Endothelial cell of umbilical vein (primary cell): Measurements from ENCODE around the gene LMO4. TPM values are rescaled to one million over a fixed set of nuclear protein-coding genes. Genes with fewer than 3 reads are reported as not detected.

Experiments
- BruUV-seq: library from RNA; stranded (reverse); fragments of 400-500 nt; replicated peaks from 2 replicates; lab custom pipeline; 2021; lab: Mats Ljungman, UMichigan
- CTCF ChIA-PET: fragments of 300-600, 350-600 bp; sonication (Branson Sonifier 250); formaldehyde crosslinking; loops from one replicate; lab custom pipeline; 2021; ENCODE audit warnings: antibody characterized with exemption, inconsistent platforms; lab: Charles Lee
- POLR2A ChIA-PET: fragments of 300-600, 350-600 bp; sonication (Branson Sonifier 250); formaldehyde crosslinking; loops from one replicate; lab custom pipeline; 2021; ENCODE audit warnings: antibody characterized with exemption, inconsistent platforms; lab: Charles Lee
- DNase-seq: peaks from one replicate; pipeline ENCODE4 v3.0.0-alpha.2; 2011; ENCODE audit warnings: low read depth, low spot score
- FAIRE-seq: peaks from 2 replicates; lab custom pipeline; 2011; peaks lifted over from hg19 to GRCh38; lab: Jason Lieb, UNC
- H2AFZ ChIP-seq: 2 replicates; pipeline ENCODE4 v1.6.0; 2012; ENCODE audit warnings: low read depth, low read length, control low read depth, inconsistent platforms
- H3K27ac ChIP-seq: 2 replicates; pipeline ENCODE4 v1.5.1; 2011; ENCODE audit warnings: low read depth, mild to moderate bottlenecking, control low read depth, low read length, moderate library complexity; ENCODE audit not compliant: insufficient read depth
- H3K27me3 ChIP-seq, 2 experiments: 2 replicates each; pipeline versions ENCODE4 v1.6.0 to v1.6.1; 2011; ENCODE audit warnings: low read length in 2 of 2, mixed read lengths in 1 of 2; ENCODE audit not compliant: control insufficient read depth in 2 of 2, insufficient read depth in 2 of 2
- H3K36me3 ChIP-seq, 2 experiments: 2 replicates in 1 of 2; 3 replicates in 1 of 2; pipeline ENCODE4 v1.5.1; 2011; ENCODE audit warnings: low read length in 2 of 2, mild to moderate bottlenecking in 1 of 2, moderate library complexity in 1 of 2; ENCODE audit not compliant: control insufficient read depth in 2 of 2, insufficient read depth in 2 of 2; ENCODE audit errors: extremely low read depth in 1 of 2
- H3K4me1 ChIP-seq: 3 replicates; pipeline ENCODE4 v1.5.1; 2011; ENCODE audit warnings: mild to moderate bottlenecking, low read length; ENCODE audit not compliant: control insufficient read depth, insufficient read depth; ENCODE audit errors: extremely low read depth
- H3K4me2 ChIP-seq: 2 replicates; pipeline ENCODE4 v1.6.1; 2011; ENCODE audit warnings: low read length, control low read depth, mixed read lengths; ENCODE audit not compliant: insufficient read depth
- H3K4me3 ChIP-seq, 3 experiments: fragments of 200-600 bp in 1 of 3; sonication (generic), shearing (Covaris generic) in 1 of 3; replicated peaks in 1 of 3; 2 replicates each; pipeline ENCODE4 v1.5.1; 2011 to 2016; ENCODE audit warnings: control low read depth in 3 of 3, low read length in 3 of 3, mild to moderate bottlenecking in 2 of 3, inconsistent platforms in 1 of 3, low read depth in 1 of 3, moderate library complexity in 1 of 3; ENCODE audit not compliant: insufficient read depth in 1 of 3
- H3K79me2 ChIP-seq: 2 replicates; pipeline ENCODE4 v1.6.0; 2012; ENCODE audit warnings: low read length, inconsistent platforms; ENCODE audit not compliant: control insufficient read depth, insufficient read depth
- H3K9ac ChIP-seq: replicated peaks from 2 replicates; pipeline ENCODE3; 2011; ENCODE audit warnings: low read length, control low read depth; ENCODE audit not compliant: insufficient read depth; ENCODE audit errors: extremely low read depth
- H3K9me1 ChIP-seq: replicated peaks from 3 replicates; pipeline ENCODE4 v1.6.0; 2011; ENCODE audit warnings: mild to moderate bottlenecking, low read length; ENCODE audit not compliant: control insufficient read depth, insufficient read depth; ENCODE audit errors: extremely low read depth
- H3K9me3 ChIP-seq: replicated peaks from 2 replicates; pipeline ENCODE4 v1.5.1; 2012; ENCODE audit warnings: low read length, inconsistent platforms; ENCODE audit not compliant: control insufficient read depth, insufficient read depth
- H4K20me1 ChIP-seq: replicated peaks from 2 replicates; pipeline ENCODE3; 2011; ENCODE audit warnings: mild to moderate bottlenecking, low read length; ENCODE audit not compliant: control insufficient read depth, insufficient read depth; ENCODE audit errors: extremely low read depth
- FOS ChIP-seq: IDR thresholded peaks from 2 replicates; pipeline ENCODE4 v1.6.1; 2011; ENCODE audit warnings: mild to moderate bottlenecking, low read length, moderate library complexity, borderline replicate concordance; ENCODE audit not compliant: insufficient read depth
- GATA2 ChIP-seq: IDR thresholded peaks from 2 replicates; pipeline ENCODE4 v1.7.0; 2011; ENCODE audit warnings: low read depth, mild to moderate bottlenecking, moderate library complexity, mixed read lengths, low read length; ENCODE audit not compliant: insufficient read length, insufficient read depth
- JUN ChIP-seq: IDR thresholded peaks from 2 replicates; pipeline ENCODE4 v1.6.1; 2011; ENCODE audit warnings: borderline replicate concordance, low read depth; ENCODE audit not compliant: insufficient read length, insufficient read depth
- POLR2AphosphoS5 ChIP-seq: IDR thresholded peaks from 2 replicates; pipeline ENCODE4 v1.6.1; 2012; ENCODE audit warnings: low read depth, mild to moderate bottlenecking, control low read depth, low read length, moderate library complexity; ENCODE audit not compliant: insufficient read depth
- dilution Hi-C: fragments of 300-500 bp; cut with MboI; formaldehyde crosslinking; loops from one replicate; pipeline ENCODE4 v1.15.0; 2019; ENCODE audit warnings: low sequenced_read_pairs; ENCODE audit not compliant: extremely low pct_ligation_motif_present
- intact Hi-C: fragments of 100-400 bp; cut with micrococcal nuclease; formaldehyde crosslinking; loops from one replicate; pipeline ENCODE4 v1.10.0; 2022
- polyA plus RNA-seq, 4 experiments: library from polyadenylated mRNA; depleted of rRNA in 3 of 4; stranded (reverse) in 3 of 4; unstranded in 1 of 4; fragments of >200 nt; gene quantifications; 2 replicates each; pipeline versions ENCODE4 v1.2.1 to v1.2.3, GENCODE V29; 2011 to 2012; ENCODE audit warnings: missing spikeins in 1 of 4
- total RNA-seq: library from RNA; stranded (reverse); gene quantifications from 2 replicates; pipeline ENCODE4 v1.2.3, GENCODE V29; 2021
- TF ChIP-seq, protein P1 (sequence below), 2 donors: IDR thresholded peaks; 1 replicate in 1 of 2; 2 replicates in 1 of 2; pipeline ENCODE4 v1.5.1; 2011; ENCODE audit warnings: low read length in 2 of 2, mild to moderate bottlenecking in 2 of 2, moderate library complexity in 2 of 2, control low read depth in 1 of 2, inconsistent platforms in 1 of 2, low read depth in 1 of 2; ENCODE audit not compliant: insufficient read depth in 1 of 2; ENCODE audit errors: extremely low read depth in 1 of 2
- TF ChIP-seq, protein P2 (sequence below): IDR thresholded peaks from 2 replicates; pipeline ENCODE4 v1.6.1; 2011; ENCODE audit not compliant: insufficient read depth, insufficient read length

LMO4 gene
- total and polyA plus RNA-seq, 2 donors (not counting 3 experiments of a cell fraction or from before 2014, with no cell fraction given) = 24.8 to 36.6 TPM

DNA sequence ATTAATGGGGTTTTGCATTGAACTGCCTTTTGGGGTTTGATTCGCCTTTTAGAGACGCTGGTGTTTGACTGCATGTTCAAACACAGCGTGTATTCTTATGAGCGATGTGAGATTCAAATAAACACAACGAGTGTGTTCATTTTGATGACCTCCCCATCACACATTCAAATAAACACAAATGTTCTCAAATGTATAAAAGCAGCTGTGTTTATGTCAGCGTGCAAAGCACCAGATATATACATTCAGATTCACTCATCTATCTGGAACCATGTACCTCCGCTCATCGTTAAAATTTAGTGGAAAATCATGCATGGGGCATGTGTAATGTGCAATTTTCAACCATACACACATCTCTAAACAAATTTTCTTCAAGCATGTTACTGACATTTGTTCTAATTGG, 21.4 kb upstream of the LMO4 start:
- no peaks in the 10 kb centered on the region for H3K36me3 ChIP-seq
- POLR2A ChIA-PET = no interaction called here
- peaks cover 5 to 18% of the 10 kb centered on the region in 2 experiments for H3K27me3 ChIP-seq
- H3K4me3 ChIP-seq = no peak overlapping the region
- H3K4me1 ChIP-seq = no peaks in the 10 kb centered on the region
- no TSS peak for BruUV-seq
- CTCF ChIA-PET = interaction anchor here (2.2 kb wide), 1 partner anchor 15 kb away, joined by 7 read pairs; no protein-coding TSS in a partner anchor
- H4K20me1 ChIP-seq = no peaks in the 10 kb centered on the region
- DNase-seq = no peak
- no peak overlapping the region for H3K9ac ChIP-seq
- H3K9me1 ChIP-seq = no peaks in the 10 kb centered on the region
- intact Hi-C loops (no loop called here), dilution Hi-C loops (no loop called here)
- TF ChIP-seq, protein P1, sequence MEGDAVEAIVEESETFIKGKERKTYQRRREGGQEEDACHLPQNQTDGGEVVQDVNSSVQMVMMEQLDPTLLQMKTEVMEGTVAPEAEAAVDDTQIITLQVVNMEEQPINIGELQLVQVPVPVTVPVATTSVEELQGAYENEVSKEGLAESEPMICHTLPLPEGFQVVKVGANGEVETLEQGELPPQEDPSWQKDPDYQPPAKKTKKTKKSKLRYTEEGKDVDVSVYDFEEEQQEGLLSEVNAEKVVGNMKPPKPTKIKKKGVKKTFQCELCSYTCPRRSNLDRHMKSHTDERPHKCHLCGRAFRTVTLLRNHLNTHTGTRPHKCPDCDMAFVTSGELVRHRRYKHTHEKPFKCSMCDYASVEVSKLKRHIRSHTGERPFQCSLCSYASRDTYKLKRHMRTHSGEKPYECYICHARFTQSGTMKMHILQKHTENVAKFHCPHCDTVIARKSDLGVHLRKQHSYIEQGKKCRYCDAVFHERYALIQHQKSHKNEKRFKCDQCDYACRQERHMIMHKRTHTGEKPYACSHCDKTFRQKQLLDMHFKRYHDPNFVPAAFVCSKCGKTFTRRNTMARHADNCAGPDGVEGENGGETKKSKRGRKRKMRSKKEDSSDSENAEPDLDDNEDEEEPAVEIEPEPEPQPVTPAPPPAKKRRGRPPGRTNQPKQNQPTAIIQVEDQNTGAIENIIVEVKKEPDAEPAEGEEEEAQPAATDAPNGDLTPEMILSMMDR (IDR thresholded peaks at IDR 0.05; ENCODE audit: extremely low read depth in 1 of 2, insufficient read depth in 1 of 2, low read depth in 1 of 2, low read length in 2 of 2) = no peak
- TF ChIP-seq FOS = no peak
- TF ChIP-seq, protein P2, sequence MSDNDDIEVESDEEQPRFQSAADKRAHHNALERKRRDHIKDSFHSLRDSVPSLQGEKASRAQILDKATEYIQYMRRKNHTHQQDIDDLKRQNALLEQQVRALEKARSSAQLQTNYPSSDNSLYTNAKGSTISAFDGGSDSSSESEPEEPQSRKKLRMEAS = no peak
- no peak for TF ChIP-seq POLR2AphosphoS5
- no peak for TF ChIP-seq GATA2
- no peak for TF ChIP-seq JUN
- no peak overlapping the region for H3K4me2 ChIP-seq
- H3K79me2 ChIP-seq = no peaks in the 10 kb centered on the region
- H3K9me3 ChIP-seq = no peaks in the 10 kb centered on the region
- H3K27ac ChIP-seq = no peak overlapping the region
- FAIRE-seq = no peak
- H2AFZ ChIP-seq = no peak overlapping the region
